ENCODE results near the gene RPP30.

Gene RPP30

GRCh38 chr10:90871766-90872647 lies at the start of gene RPP30:
Gene RPP30, plus strand, starts transcription at chr10:90871974. Its CDS starts 13 bp downstream, at chr10:90871987.
- peak; percentile 90 for DNase-seq

- no peak for DNase-seq
Measured at GRCh38 chr10:90822508-90822907, 49.3 kb upstream of the RPP30 start.

- DNase-seq: no peak
Measured at GRCh38 chr10:90832111-90832510, 39.7 kb upstream of the RPP30 start.

GRCh38 chr10:90834326-90834725 lies 37.4 kb upstream of the RPP30 start:
- DNase-seq: no peak

GRCh38 chr10:90837486-90837885 lies 34.3 kb upstream of the RPP30 start:
- no peak for DNase-seq

- DNase-seq: no peak
Measured at GRCh38 chr10:90842725-90843124, 29.0 kb upstream of the RPP30 start.

GRCh38 chr10:90845726-90846125 lies 26.0 kb upstream of the RPP30 start:
- DNase-seq: no peak

GRCh38 chr10:90846746-90847145 lies 25.0 kb upstream of the RPP30 start:
- DNase-seq: no peak

- DNase-seq: no peak
Measured at GRCh38 chr10:90847436-90847835, 24.3 kb upstream of the RPP30 start.

GRCh38 chr10:90849956-90850749 lies 21.6 kb upstream of the RPP30 start:
- no peak for DNase-seq

GRCh38 chr10:90855126-90855525 lies 16.6 kb upstream of the RPP30 start:
- no peak for DNase-seq

GRCh38 chr10:90856261-90856660 lies 15.5 kb upstream of the RPP30 start:
- no peak for DNase-seq

- DNase-seq: no peak
Measured at GRCh38 chr10:90856964-90857634, 14.7 kb upstream of the RPP30 start.

GRCh38 chr10:90857635-90858460 lies 13.9 kb upstream of the RPP30 start, which contains the start of gene HTR7:
Gene HTR7, minus strand, starts transcription at chr10:90858039. Its CDS starts 368 bp downstream, at chr10:90857671.
- DNase-seq: peak; percentile 27

GRCh38 chr10:90858461-90858968 lies 13.3 kb upstream of the RPP30 start:
- DNase-seq: no peak

- no peak for DNase-seq
Measured at GRCh38 chr10:90859321-90859751, 12.4 kb upstream of the RPP30 start.

GRCh38 chr10:90860790-90861189 lies 11.0 kb upstream of the RPP30 start:
- no peak for DNase-seq

- DNase-seq: no peak
Measured at GRCh38 chr10:90862908-90863514, 8.8 kb upstream of the RPP30 start.

- DNase-seq: no peak
Measured at GRCh38 chr10:90865401-90865800, 6.4 kb upstream of the RPP30 start.

GRCh38 chr10:90866050-90866598 lies 5.7 kb upstream of the RPP30 start:
- no peak for DNase-seq

- peak; percentile 67 for DNase-seq
Measured at GRCh38 chr10:90871279-90871765, 452 bp upstream of the RPP30 start.

Data from midbrain (tissue), 1 donor.